Measurements from ENCODE around the gene MOB1B.
"Not testable (repeated sequence)": the region's sequence is repeated elsewhere in the genome, so short reads cannot be mapped to it uniquely, and the experiment has no call there.

MOB1B gene

GRCh38 chr4:70956549-70957210 is 54.5 kb downstream of the MOB1B start:
- no peak for DNase-seq (ENCODE audit: low read depth)

DNA sequence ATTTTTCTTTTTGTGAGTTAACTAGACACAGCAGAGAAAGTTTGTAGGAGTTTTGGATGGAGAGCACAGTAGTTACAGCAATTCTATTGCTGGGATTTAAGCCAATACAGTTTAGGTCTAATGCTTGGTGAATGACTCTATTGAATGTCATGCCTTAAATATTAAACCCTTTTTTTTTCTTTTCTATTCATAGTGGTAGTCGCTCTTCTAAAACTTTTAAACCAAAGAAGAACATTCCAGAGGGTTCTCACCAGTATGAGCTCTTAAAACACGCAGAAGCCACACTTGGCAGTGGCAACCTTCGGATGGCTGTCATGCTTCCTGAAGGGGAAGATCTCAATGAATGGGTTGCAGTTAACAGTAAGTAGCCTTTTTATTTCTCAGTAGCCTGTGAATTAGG is 56.5 kb downstream of the MOB1B start:
- no peak for DNase-seq (ENCODE audit: low read depth)

DNA sequence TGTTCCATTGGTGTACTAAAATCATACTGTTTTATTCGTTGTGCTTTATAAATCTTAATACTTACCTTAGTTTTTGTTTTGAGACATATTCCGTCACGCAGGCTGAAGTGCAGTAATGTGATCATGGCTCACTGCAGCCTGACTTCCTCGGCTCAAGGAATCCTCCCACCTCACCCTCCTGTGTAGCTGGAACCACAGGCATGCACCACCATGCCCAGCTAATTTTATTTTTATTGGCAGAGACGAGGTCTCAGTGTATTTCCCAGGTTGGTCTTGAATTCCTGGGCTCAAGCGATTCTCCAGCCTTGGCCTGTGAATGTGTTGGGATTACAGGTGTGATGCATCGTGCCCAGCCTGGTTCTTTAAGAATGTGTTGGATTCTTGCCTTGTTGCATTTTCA is 66.9 kb downstream of the MOB1B start:
- no peak for DNase-seq (ENCODE audit: low read depth)

DNA sequence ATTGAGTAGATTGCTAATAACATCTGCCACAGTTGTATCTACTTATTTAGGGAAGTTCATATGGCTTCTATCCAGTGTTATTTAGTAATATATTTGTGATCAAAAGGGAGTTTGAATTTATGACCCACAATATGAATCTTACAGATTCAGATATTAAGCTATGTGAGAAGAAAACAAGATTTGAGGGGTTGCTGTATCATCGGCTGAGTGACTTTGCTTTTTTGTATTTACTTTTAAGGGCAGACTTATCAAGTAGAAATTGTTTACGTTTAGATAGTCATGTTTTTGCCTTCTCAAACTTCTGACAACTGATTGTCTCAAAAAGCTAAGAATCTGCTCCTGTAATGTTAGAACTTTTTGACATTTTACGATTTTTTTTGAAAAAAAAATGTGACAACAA is 74.1 kb downstream of the MOB1B start:
- no peak for DNase-seq (ENCODE audit: low read depth)

- DNase-seq (ENCODE audit: low read depth), result no peak
Measured at GRCh38 chr4:70979445-70980008, 77.4 kb downstream of the MOB1B start.

DNA sequence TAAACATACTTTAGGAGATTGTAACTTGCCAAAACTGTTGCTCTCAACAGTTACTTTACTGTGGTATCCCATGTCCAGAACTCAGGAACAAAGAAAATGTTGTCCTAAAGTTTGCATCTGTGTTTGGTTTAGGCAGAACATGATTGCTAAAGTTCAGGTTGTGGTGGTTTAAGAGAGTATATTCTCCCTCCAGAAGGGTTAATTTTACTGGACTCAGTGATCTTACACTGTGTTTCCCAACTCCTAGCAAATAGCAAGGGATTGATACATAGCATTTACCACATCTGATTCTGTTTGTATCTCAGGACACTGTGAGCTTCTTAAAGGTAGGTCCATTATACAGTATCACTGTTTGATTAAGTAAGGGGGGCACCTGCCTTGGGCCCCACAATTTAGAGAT is 78.0 kb downstream of the MOB1B start:
- DNase-seq (ENCODE audit: low read depth), result no peak

GRCh38 chr4:70984106-70984505 is 81.9 kb downstream of the MOB1B start:
- DNase-seq (ENCODE audit: low read depth), result no peak

GRCh38 chr4:70984589-70984988 is 82.4 kb downstream of the MOB1B start:
- no peak for DNase-seq (ENCODE audit: low read depth)

- DNase-seq (ENCODE audit: low read depth), result no peak
Measured at GRCh38 chr4:70991596-70991995, 89.4 kb downstream of the MOB1B start.

DNA sequence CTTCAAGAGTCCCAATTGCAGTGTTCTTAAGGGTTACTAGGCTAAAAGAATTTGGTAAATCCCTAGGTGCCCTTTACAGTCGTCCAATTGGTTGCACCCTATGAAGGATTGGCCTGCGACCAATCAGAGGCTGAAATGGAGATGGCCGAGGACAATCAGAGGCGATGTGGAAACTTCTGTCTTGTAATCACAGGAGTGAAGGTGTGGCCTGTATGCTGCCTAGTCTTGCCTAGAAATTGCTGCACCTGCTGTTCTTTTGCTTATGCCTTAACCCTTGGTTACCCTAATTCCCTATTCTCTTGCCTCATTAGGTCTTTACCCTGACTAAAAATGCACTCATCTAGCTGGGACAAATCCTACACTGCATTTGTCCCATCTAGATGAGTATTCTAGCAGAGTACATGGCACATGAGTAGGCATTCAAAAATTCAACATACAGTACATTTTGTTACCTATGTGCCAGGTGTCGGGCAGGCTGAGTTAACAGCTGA is 90.3 kb downstream of the MOB1B start:
- no peak for DNase-seq (ENCODE audit: low read depth)

- DNase-seq (ENCODE audit: low read depth), result peak; percentile 75
Measured at GRCh38 chr4:70993181-70994068, 91.3 kb downstream of the MOB1B start, which contains the start of gene DCK. Gene DCK, plus strand, starts transcription at chr4:70993649. Its CDS starts 187 bp downstream, at chr4:70993836.

DNA sequence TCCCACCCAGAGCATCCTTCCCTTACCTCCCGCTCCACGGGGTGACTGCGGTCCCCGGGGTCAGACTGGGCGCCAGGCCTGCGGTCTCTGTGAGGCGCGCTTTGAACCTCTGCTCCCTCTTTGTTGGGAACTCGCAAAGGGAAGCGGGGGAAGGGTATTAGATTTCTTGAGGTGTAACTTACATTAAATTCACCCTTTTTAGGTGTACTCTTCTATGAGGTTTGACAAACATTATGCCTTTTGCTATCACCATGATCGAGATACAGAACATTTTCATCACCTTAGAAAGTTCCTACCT is 91.8 kb downstream of the MOB1B start:
- no peak for DNase-seq (ENCODE audit: low read depth)

- no peak for DNase-seq (ENCODE audit: low read depth)
Measured at GRCh38 chr4:70994387-70995099, 92.4 kb downstream of the MOB1B start.

DNA sequence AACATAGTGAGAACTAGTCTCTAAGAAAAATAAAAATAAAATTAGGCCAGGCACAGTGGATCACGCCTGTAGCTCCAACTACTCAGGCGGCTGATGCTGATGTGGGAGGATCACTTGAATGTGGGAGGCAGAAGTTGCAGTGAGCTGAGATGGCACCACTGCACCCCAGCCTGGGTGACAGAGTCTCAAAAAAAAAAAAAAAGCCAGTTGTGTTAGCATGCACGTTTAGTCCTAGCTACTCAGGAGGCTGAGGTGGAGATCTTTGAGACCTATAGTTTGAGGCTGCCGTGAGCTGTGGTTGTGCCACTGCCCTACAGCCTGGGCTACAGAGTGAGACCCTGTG is 93.8 kb downstream of the MOB1B start:
- DNase-seq (ENCODE audit: low read depth), result no peak

DNA sequence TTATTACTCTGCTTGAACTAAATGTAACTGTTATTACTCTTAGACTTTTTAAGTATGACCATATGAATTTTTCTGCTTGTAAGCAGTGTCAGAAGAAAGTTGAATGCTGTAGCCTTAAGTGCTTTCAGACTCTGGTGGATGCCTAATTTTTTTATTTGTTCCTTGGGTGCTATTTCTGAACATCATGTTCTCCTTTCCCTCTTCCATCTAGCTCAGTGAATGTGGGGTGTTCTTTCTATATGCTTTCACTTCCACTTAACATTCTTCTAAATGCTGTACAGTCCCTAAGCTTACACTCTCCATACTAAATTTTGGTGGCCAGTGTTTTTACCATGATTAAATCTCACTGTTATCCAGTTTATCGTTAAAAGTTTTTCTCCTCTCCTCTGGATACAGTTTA is 94.9 kb downstream of the MOB1B start:
- no peak for DNase-seq (ENCODE audit: low read depth)

DNA sequence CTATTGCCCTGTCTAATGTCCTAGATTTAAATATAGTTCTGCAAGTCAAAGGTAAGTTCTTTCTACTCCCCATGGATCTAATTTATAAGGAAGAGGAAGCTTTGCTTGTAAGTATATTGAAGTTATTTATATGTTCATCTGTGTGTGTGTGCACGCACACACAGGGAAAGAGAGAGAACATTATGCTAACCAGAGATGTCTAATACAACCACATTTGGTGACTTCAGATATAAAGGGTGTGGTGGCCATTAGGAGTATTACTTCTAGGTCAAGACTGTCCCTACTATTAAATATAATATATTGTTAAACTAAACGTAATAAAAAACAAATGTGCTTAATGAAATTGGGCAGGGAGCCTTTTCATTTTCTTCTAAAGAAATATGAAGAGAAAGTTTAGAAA is 95.4 kb downstream of the MOB1B start:
- no peak for DNase-seq (ENCODE audit: low read depth)

GRCh38 chr4:70999639-71000038 is 97.5 kb downstream of the MOB1B start:
- DNase-seq (ENCODE audit: low read depth), result not testable (repeated sequence)

DNA sequence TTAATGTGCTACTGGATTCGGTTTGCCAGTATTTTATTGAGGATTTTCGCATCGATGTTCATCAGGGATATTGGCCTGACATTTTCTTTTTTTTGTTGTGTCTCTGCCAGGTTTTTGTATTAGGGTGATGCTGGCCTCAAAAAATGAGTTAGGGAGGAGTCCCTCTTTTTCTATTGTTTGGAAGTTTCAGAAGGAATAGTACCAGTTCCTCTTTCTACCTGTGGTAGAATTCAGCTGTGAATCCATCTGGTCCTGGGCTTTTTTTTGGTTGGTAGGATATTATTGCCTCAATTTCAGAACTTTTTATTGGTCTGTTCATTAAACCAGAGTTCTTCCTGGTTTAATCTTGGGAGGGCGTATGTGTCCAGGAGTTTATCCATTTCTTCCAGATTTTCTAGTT is 99.2 kb downstream of the MOB1B start:
- DNase-seq (ENCODE audit: low read depth), result not testable (repeated sequence)

GRCh38 chr4:71004281-71004851 is 102.2 kb downstream of the MOB1B start:
- DNase-seq (ENCODE audit: low read depth), result no peak

- DNase-seq (ENCODE audit: low read depth), result not testable (repeated sequence)
Measured at GRCh38 chr4:71005025-71005424, 102.9 kb downstream of the MOB1B start.

DNA sequence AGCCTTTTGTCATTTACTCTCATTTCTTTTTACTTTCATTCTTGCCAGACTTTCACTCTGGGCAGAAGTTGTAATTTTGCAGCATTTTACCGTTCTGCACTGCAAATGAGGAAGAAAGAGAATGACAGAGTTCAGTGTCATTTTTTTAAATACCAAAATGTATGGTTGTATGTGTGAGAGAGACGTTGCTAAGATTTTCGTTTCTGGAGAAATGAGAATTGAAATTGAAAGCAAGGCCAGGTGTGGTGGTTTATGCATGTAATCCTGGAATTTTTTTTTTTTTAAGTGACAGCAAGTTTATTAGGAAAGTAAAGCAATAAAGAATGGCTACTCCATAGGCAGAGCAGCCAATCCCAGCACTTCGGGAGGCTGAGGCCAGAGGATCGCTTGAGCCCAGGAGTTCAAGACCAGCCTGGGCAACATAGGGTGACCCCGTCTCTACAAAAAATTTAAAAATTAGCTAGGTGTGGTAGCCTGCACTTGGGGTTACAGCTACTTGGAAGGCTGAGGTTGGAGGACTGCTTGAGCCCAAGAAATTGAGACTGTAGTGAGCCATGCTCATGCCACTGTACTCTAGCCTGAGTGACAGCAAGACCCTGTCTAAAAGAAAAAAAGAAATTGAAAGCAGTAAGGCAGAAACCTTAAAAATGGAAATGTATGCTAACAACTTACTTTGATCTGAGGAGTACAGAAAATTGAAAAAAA is 104.2 kb downstream of the MOB1B start:
- no peak for DNase-seq (ENCODE audit: low read depth)

- no peak for DNase-seq (ENCODE audit: low read depth)
Measured at GRCh38 chr4:71008196-71008595, 106.0 kb downstream of the MOB1B start.
